Measurements from ENCODE around the gene TFCP2. TPM values are rescaled to one million over a fixed set of nuclear protein-coding genes. Genes with fewer than 3 reads are reported as not detected.

TFCP2 gene
- total and polyA plus RNA-seq, 12 donors, result 8.7 to 30.9 (median 24.1) TPM

- TF ChIP-seq CTCF (IDR thresholded peaks at IDR 0.05), result no peak
- Histone ChIP-seq H3K36me3 (peaks cover 0 to 52% (median 0%) of the 10 kb centered on the region in 9 donors), H3K4me1 (peaks cover 0 to 6% (median 0%) of the 10 kb centered on the region in 9 donors), H3K27ac (no peak overlapping the region), H3K27me3 (no peaks in the 10 kb centered on the region), H3K9me3 (no peaks in the 10 kb centered on the region), H3K4me3 (no peak overlapping the region)
- 94% methylated on average over 9 of the region's 9 CpGs for WGBS, 2 donors
- DNase-seq, result no peak
- intact Hi-C loops (cut with DNase I), result no loop called here
- ATAC-seq, result peak in 1 of 8 donors; percentile 38
Observed at GRCh38 chr12:51196547-51196946, 23.6 kb upstream of the TFCP2 start.

GRCh38 chr12:51195841-51196240 lies 22.9 kb upstream of the TFCP2 start:
- TF ChIP-seq CTCF (IDR thresholded peaks at IDR 0.05), result no peak
- H3K4me3 ChIP-seq, result no peak overlapping the region
- 96 to 97% methylated on average over 7 of the region's 7 CpGs for WGBS, 2 donors
- DNase-seq (no peak), ATAC-seq (no peak)
- H3K9me3 ChIP-seq, result no peaks in the 10 kb centered on the region
- H3K36me3 ChIP-seq, result peaks cover 0 to 57% (median 0%) of the 10 kb centered on the region in 9 donors
- H3K27ac ChIP-seq, result no peak overlapping the region
- peaks cover 0 to 6% (median 0%) of the 10 kb centered on the region in 9 donors for H3K4me1 ChIP-seq
- no peaks in the 10 kb centered on the region for H3K27me3 ChIP-seq
- intact Hi-C loops (cut with DNase I), result no loop called here

GRCh38 chr12:51192284-51192671 lies 19.3 kb upstream of the TFCP2 start:
- H3K36me3 ChIP-seq, result peaks cover 0 to 47% (median 7%) of the 10 kb centered on the region in 9 donors
- no peak for DNase-seq
- no peak overlapping the region for H3K27ac ChIP-seq
- ATAC-seq, result no peak
- no peak overlapping the region for H3K4me3 ChIP-seq
- no peaks in the 10 kb centered on the region for H3K9me3 ChIP-seq
- no peak for TF ChIP-seq CTCF (IDR thresholded peaks at IDR 0.05)
- intact Hi-C loops (cut with DNase I), result no loop called here
- no peaks in the 10 kb centered on the region for H3K27me3 ChIP-seq
- 91 to 96% methylated on average over 5 of the region's 5 CpGs for WGBS, 2 donors
- no peaks in the 10 kb centered on the region for H3K4me1 ChIP-seq

GRCh38 chr12:51191516-51192283 lies 18.8 kb upstream of the TFCP2 start:
- H3K27me3 ChIP-seq, result no peaks in the 10 kb centered on the region
- 94 to 98% methylated on average over 12 of the region's 12 CpGs for WGBS, 2 donors
- H3K36me3 ChIP-seq, result peaks cover 0 to 47% (median 7%) of the 10 kb centered on the region in 9 donors
- no peak overlapping the region for H3K4me3 ChIP-seq
- peaks cover 0 to 3% (median 0%) of the 10 kb centered on the region in 9 donors for H3K4me1 ChIP-seq
- peak in 1 of 8 donors; percentile 9 for ATAC-seq
- TF ChIP-seq CTCF (IDR thresholded peaks at IDR 0.05), result no peak
- intact Hi-C loops (cut with DNase I), result no loop called here
- DNase-seq, result no peak
- no peaks in the 10 kb centered on the region for H3K9me3 ChIP-seq
- no peak overlapping the region for H3K27ac ChIP-seq

All from heart right ventricle (tissue), 16 donors.